GM10847 (cell line): ENCODE results near the gene ADIPOR1.

Experiments
- POLR2A ChIP-seq: IDR thresholded peaks from 2 replicates; pipeline ENCODE4 v1.6.1; 2011; ENCODE audit not compliant: insufficient read length; ENCODE audit errors: extremely low read depth

The ADIPOR1 gene

GRCh38 chr1:202981939-202982338 is 23.8 kb upstream of the ADIPOR1 start:
- no peak for TF ChIP-seq POLR2A

- TF ChIP-seq POLR2A = no peak
These were observed 21.3 kb upstream of the ADIPOR1 start for GRCh38 chr1:202979459-202979858.

GRCh38 chr1:202976633-202977032 is 18.5 kb upstream of the ADIPOR1 start:
- no peak for TF ChIP-seq POLR2A

GRCh38 chr1:202974856-202975255 is 16.7 kb upstream of the ADIPOR1 start:
- no peak for TF ChIP-seq POLR2A

GRCh38 chr1:202972046-202972445 is 13.9 kb upstream of the ADIPOR1 start:
- TF ChIP-seq POLR2A = no peak

- no peak for TF ChIP-seq POLR2A
These were observed 10.8 kb upstream of the ADIPOR1 start for GRCh38 chr1:202968895-202969295.

- no peak for TF ChIP-seq POLR2A
These were observed 10.2 kb upstream of the ADIPOR1 start for GRCh38 chr1:202968351-202968750.

GRCh38 chr1:202967684-202968281 is 9.7 kb upstream of the ADIPOR1 start:
- no peak for TF ChIP-seq POLR2A

GRCh38 chr1:202966006-202966898 is 8.1 kb upstream of the ADIPOR1 start:
- no peak for TF ChIP-seq POLR2A

GRCh38 chr1:202965422-202965821 is 7.3 kb upstream of the ADIPOR1 start:
- TF ChIP-seq POLR2A = no peak

GRCh38 chr1:202964791-202965410 is 6.8 kb upstream of the ADIPOR1 start:
- TF ChIP-seq POLR2A = no peak

GRCh38 chr1:202961220-202961880 is 3.2 kb upstream of the ADIPOR1 start:
- TF ChIP-seq POLR2A = no peak

- TF ChIP-seq POLR2A = no peak
These were observed 1.1 kb upstream of the ADIPOR1 start for GRCh38 chr1:202959276-202959620.

GRCh38 chr1:202958544-202959275 is 598 bp upstream of the ADIPOR1 start:
- TF ChIP-seq POLR2A = no peak

- TF ChIP-seq POLR2A = no peak
These were observed 1.1 kb downstream of the ADIPOR1 start for GRCh38 chr1:202956969-202957368.
